SK-N-SH treated with all-trans-retinoic acid at 6 μM for 48 hours (cell line): Measurements from ENCODE around the gene BMPR1B.

Experiments
- ATAC-seq: fragments of 200-7000 bp; cut with Tn5 transposase; 3 replicates; pipeline ENCODE4 v1.9.1; 2020; ENCODE audit warnings: mild to moderate bottlenecking, moderate library complexity
- ARNTL ChIP-seq: fragments of 450-650 bp; formaldehyde crosslinking; IDR thresholded peaks from 2 replicates; pipeline ENCODE4 v1.5.0; 2020; ENCODE audit warnings: low read depth, mild to moderate bottlenecking, moderate library complexity, borderline replicate concordance
- BACH2 ChIP-seq: fragments of 250-450 bp; sonication (Bioruptor Pico); IDR thresholded peaks from 2 replicates; pipeline ENCODE4 v1.9.0; 2021; ENCODE audit warnings: mild to moderate bottlenecking, borderline replicate concordance
- CREB5 ChIP-seq: fragments of 250-450 bp; sonication (Bioruptor Pico); IDR thresholded peaks from 2 replicates; pipeline ENCODE4 v1.5.1; 2020; ENCODE audit warnings: low read depth, mild to moderate bottlenecking, moderate library complexity
- CSDC2 ChIP-seq: fragments of 250-450 bp; sonication (Bioruptor Pico); IDR thresholded peaks from 2 replicates; pipeline ENCODE4 v1.5.0; 2020; ENCODE audit warnings: mild to moderate bottlenecking, moderate library complexity
- CSRNP3 ChIP-seq: fragments of 250-450 bp; sonication (Bioruptor Pico); IDR thresholded peaks from 2 replicates; pipeline ENCODE4 v1.5.1; 2021; ENCODE audit warnings: mild to moderate bottlenecking, moderate library complexity
- ESRRG ChIP-seq: fragments of 250-450 bp; sonication (Bioruptor Pico); IDR thresholded peaks from 2 replicates; pipeline ENCODE4 v1.6.1; 2021; ENCODE audit warnings: mild to moderate bottlenecking
- GLIS3 ChIP-seq: fragments of 250-450 bp; sonication (Bioruptor Pico); IDR thresholded peaks from 2 replicates; pipeline ENCODE4 v1.5.0; 2020; ENCODE audit warnings: mild to moderate bottlenecking, moderate library complexity
- ISL1 ChIP-seq: fragments of 250-450 bp; sonication (Bioruptor Pico); IDR thresholded peaks from 2 replicates; pipeline ENCODE4 v2.1.2; 2022; ENCODE audit warnings: mild to moderate bottlenecking, moderate library complexity
- PATZ1 ChIP-seq: fragments of 250-450 bp; sonication (Bioruptor Pico); IDR thresholded peaks from 2 replicates; pipeline ENCODE4 v1.8.0; 2020; ENCODE audit warnings: mild to moderate bottlenecking, moderate library complexity, borderline replicate concordance
- POU6F1 ChIP-seq: fragments of 250-450 bp; sonication (Bioruptor Pico); IDR thresholded peaks from 2 replicates; pipeline ENCODE4 v1.8.0; 2021; ENCODE audit warnings: low read depth, mild to moderate bottlenecking, moderate library complexity, borderline replicate concordance
- PPARA ChIP-seq: fragments of 250-450 bp; sonication (Bioruptor Pico); IDR thresholded peaks from 2 replicates; pipeline ENCODE4 v1.5.0; 2020; ENCODE audit warnings: mild to moderate bottlenecking, borderline replicate concordance
- RARB ChIP-seq: fragments of 250-450 bp; sonication (Bioruptor Pico); IDR thresholded peaks from 2 replicates; pipeline ENCODE4 v1.8.0; 2021; ENCODE audit warnings: mild to moderate bottlenecking, moderate library complexity
- TOX ChIP-seq: fragments of 250-450 bp; sonication (Bioruptor Pico); IDR thresholded peaks from 2 replicates; pipeline ENCODE4 v1.8.0; 2021; ENCODE audit warnings: mild to moderate bottlenecking, moderate library complexity, borderline replicate concordance
- TSHZ2 ChIP-seq: fragments of 250-450 bp; sonication (Bioruptor Pico); IDR thresholded peaks from 2 replicates; pipeline ENCODE4 v1.5.0; 2020; ENCODE audit warnings: mild to moderate bottlenecking, moderate library complexity
- ZFP3 ChIP-seq: fragments of 250-450 bp; sonication (Bioruptor Pico); IDR thresholded peaks from 2 replicates; pipeline ENCODE4 v1.5.0; 2020; ENCODE audit warnings: mild to moderate bottlenecking, moderate library complexity
- ZFP30 ChIP-seq: fragments of 450-650 bp; formaldehyde crosslinking; IDR thresholded peaks from 2 replicates; pipeline ENCODE4 v1.5.0; 2022; ENCODE audit warnings: mild to moderate bottlenecking, moderate library complexity
- ZNF70 ChIP-seq: fragments of 450-650 bp; formaldehyde crosslinking; IDR thresholded peaks from 2 replicates; pipeline ENCODE4 v1.5.0; 2020; ENCODE audit warnings: mild to moderate bottlenecking, moderate library complexity
- ZNF8 ChIP-seq: fragments of 450-650 bp; formaldehyde crosslinking; IDR thresholded peaks from 2 replicates; pipeline ENCODE4 v1.5.0; 2020; ENCODE audit warnings: mild to moderate bottlenecking, moderate library complexity

Gene BMPR1B

GRCh38 chr4:95193391-95194224 is 435.9 kb downstream of the BMPR1B start:
- ATAC-seq, result no peak
- TF ChIP-seq TSHZ2 (CRISPR knock-in tag), result no peak
- no peak for TF ChIP-seq ZFP3
- no peak for TF ChIP-seq PPARA
- no peak for TF ChIP-seq ARNTL (CRISPR knock-in tag)
- no peak for TF ChIP-seq ISL1 (CRISPR knock-in tag)
- TF ChIP-seq ZNF8 (CRISPR knock-in tag), result no peak

- TF ChIP-seq ESRRG (CRISPR knock-in tag), result no peak
- no peak for TF ChIP-seq CREB5
- no peak for TF ChIP-seq ZNF8 (CRISPR knock-in tag)
- no peak for TF ChIP-seq CSRNP3 (CRISPR knock-in tag)
- no peak for ATAC-seq
These were observed 439.6 kb downstream of the BMPR1B start for GRCh38 chr4:95197353-95197752.

GRCh38 chr4:95198961-95199360 is 441.2 kb downstream of the BMPR1B start:
- no peak for ATAC-seq
- no peak for TF ChIP-seq GLIS3
- no peak for TF ChIP-seq ZNF70 (CRISPR knock-in tag)
- no peak for TF ChIP-seq PATZ1 (CRISPR knock-in tag)
- TF ChIP-seq CSDC2 (CRISPR knock-in tag), result no peak
- TF ChIP-seq POU6F1 (CRISPR knock-in tag), result no peak
- TF ChIP-seq ISL1 (CRISPR knock-in tag), result no peak
- TF ChIP-seq ZNF8 (CRISPR knock-in tag), result no peak
- TF ChIP-seq PPARA, result no peak
- no peak for TF ChIP-seq ESRRG (CRISPR knock-in tag)
- no peak for TF ChIP-seq CSRNP3 (CRISPR knock-in tag)
- no peak for TF ChIP-seq RARB (CRISPR knock-in tag)
- no peak for TF ChIP-seq ZFP30 (CRISPR knock-in tag)
- no peak for TF ChIP-seq TOX
- no peak for TF ChIP-seq BACH2 (CRISPR knock-in tag)
- TF ChIP-seq CREB5, result no peak
- TF ChIP-seq ARNTL (CRISPR knock-in tag), result no peak
- no peak for TF ChIP-seq TSHZ2 (CRISPR knock-in tag)
